ENCODE measurements around the gene MRPL2. TPM values are rescaled to one million over a fixed set of nuclear protein-coding genes. Genes with fewer than 3 reads are reported as not detected.

The MRPL2 gene
- total RNA-seq, 1 experiment from 2014 or later, result 110 TPM

DNA sequence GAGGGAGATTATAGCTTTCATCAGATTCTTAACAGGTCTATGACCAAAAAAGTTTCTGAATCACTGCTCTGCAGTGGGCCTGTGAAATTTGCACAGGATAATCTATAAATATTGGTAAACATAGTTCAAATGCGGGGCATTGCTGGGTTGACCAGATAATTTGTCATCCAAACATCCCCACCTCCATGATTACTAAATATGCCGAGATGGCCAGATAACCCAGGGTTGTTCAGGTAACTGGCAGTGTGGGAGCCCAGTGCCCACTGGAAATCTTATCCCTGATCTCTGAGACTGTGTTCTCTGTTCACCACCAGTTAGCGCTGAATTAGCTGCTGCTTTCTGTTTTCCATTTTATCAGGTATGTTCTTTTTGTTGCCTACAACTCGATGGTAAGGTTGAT lies 38.3 kb upstream of the MRPL2 start:
- Histone ChIP-seq H4K20me1 (ENCODE audit: insufficient read depth) (no peaks in the 10 kb centered on the region), H3K4me3 (peak overlapping the region; percentile 40; the same call in 1 of the 2 replicates), H3F3A (ENCODE audit: insufficient read depth, low read depth) (peaks cover 34% of the 10 kb centered on the region), H3K27me3 (ENCODE audit: insufficient read depth, low read depth) (no peaks in the 10 kb centered on the region), H3K79me2 (ENCODE audit: low read depth) (peaks cover 68% of the 10 kb centered on the region), H2AFZ (no peak overlapping the region), H3K4me1 (replicated peaks; ENCODE audit: insufficient read depth) (peaks cover 51% of the 10 kb centered on the region), H3K36me3 (ENCODE audit: low read depth) (no peaks in the 10 kb centered on the region), H3K4me2 (peak overlapping the region; percentile 80), H3K9me2 (ENCODE audit: insufficient read depth) (no peaks in the 10 kb centered on the region), H3K27ac (peak overlapping the region; percentile 89), H3K9me3 (ENCODE audit: insufficient read depth, low read depth) (no peaks in the 10 kb centered on the region)
- ChIA-PET POLR2A (ENCODE audit: unreplicated experiment) (interaction anchor here (1.1 kb wide), 1 partner anchor 21 kb away, joined by 5 read pairs; no protein-coding TSS in a partner anchor), CTCF (interaction anchor here (0.8 kb wide), 1 partner anchor 118 kb away, joined by 16 read pairs; the partner anchor contains the start of gene PEX6)
- intact Hi-C loops (cut with micrococcal nuclease; ENCODE audit: unreplicated experiment), result loop anchor here (1.0 to 2.0 kb wide), 2 partner anchors 21 to 168 kb away; partner anchors contain the start of genes CNPY3 and PTK7
- BruUV-seq (replicated peaks), result no TSS peak
- no peak for TF ChIP-seq EZH2 (IDR thresholded peaks at IDR 0.05; ENCODE audit: low read depth)
- TF ChIP-seq, protein P1, sequence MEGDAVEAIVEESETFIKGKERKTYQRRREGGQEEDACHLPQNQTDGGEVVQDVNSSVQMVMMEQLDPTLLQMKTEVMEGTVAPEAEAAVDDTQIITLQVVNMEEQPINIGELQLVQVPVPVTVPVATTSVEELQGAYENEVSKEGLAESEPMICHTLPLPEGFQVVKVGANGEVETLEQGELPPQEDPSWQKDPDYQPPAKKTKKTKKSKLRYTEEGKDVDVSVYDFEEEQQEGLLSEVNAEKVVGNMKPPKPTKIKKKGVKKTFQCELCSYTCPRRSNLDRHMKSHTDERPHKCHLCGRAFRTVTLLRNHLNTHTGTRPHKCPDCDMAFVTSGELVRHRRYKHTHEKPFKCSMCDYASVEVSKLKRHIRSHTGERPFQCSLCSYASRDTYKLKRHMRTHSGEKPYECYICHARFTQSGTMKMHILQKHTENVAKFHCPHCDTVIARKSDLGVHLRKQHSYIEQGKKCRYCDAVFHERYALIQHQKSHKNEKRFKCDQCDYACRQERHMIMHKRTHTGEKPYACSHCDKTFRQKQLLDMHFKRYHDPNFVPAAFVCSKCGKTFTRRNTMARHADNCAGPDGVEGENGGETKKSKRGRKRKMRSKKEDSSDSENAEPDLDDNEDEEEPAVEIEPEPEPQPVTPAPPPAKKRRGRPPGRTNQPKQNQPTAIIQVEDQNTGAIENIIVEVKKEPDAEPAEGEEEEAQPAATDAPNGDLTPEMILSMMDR (conservative IDR thresholded peaks at IDR 0.05), result no peak
- peak in 1 of 2 experiments; percentile 70 for DNase-seq

- Histone ChIP-seq H3K4me3 (peak overlapping the region; percentile 40; the same call in 1 of the 2 replicates), H2AFZ (peak overlapping the region; percentile 34; the same call in 1 of the 2 replicates), H4K20me1 (ENCODE audit: insufficient read depth) (no peaks in the 10 kb centered on the region), H3K36me3 (ENCODE audit: low read depth) (no peaks in the 10 kb centered on the region), H3K27ac (peak overlapping the region; percentile 89), H3K79me2 (ENCODE audit: low read depth) (peaks cover 68% of the 10 kb centered on the region), H3K9me2 (ENCODE audit: insufficient read depth) (no peaks in the 10 kb centered on the region), H3K27me3 (ENCODE audit: insufficient read depth, low read depth) (no peaks in the 10 kb centered on the region), H3K4me1 (replicated peaks; ENCODE audit: insufficient read depth) (peaks cover 55% of the 10 kb centered on the region), H3F3A (ENCODE audit: insufficient read depth, low read depth) (peaks cover 34% of the 10 kb centered on the region), H3K4me2 (peak overlapping the region; percentile 80), H3K9me3 (ENCODE audit: insufficient read depth, low read depth) (no peaks in the 10 kb centered on the region)
- intact Hi-C loops (cut with micrococcal nuclease; ENCODE audit: unreplicated experiment), result loop anchor here (1.0 to 2.0 kb wide), 2 partner anchors 20 to 168 kb away; partner anchors contain the start of genes CNPY3 and PTK7
- TF ChIP-seq, protein P1 (conservative IDR thresholded peaks at IDR 0.05), result no peak
- TF ChIP-seq EZH2 (IDR thresholded peaks at IDR 0.05; ENCODE audit: low read depth), result no peak
- ChIA-PET POLR2A (ENCODE audit: unreplicated experiment) (interaction anchor here (0.7 to 1.1 kb wide), 2 partner anchors 20 to 167 kb away, joined by 3 to 5 read pairs; partner anchors contain the start of gene CNPY3), CTCF (no interaction called here)
- BruUV-seq (replicated peaks), result no TSS peak
- no peak for DNase-seq
Measured at GRCh38 chr6:43097098-43097489, 37.9 kb upstream of the MRPL2 start.

DNA sequence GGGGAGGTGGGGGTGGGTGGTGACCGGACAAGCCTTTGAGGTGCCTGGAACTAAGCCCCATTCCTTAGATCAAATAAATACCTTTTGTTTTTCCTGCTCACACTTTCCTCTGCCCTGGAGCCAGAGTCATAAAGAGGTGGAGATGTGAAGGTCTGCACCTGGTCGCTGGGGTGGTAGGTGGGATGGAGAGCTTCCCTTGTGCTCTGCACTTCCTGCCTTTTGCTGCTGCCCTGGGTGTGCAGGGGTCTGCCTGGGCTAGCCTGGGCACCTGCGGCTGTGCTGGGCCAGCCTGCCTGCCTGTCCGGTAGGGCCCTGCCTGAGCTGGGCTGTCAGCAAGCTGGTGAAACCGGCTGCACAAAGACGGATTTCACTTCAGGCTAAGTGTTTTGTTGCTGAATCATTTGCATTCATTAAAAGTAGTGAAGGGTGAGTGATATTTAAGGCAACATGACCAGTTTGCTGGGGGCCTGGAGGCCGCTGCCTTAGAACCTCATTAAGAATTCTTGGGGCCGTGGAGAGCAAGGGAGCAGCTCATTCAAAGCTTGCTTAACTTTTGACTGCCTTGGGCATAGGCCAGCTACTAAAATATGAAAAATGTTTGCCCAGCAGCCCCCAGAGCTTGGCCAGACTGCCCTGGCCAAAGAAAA lies 37.3 kb upstream of the MRPL2 start:
- peak overlapping the region; percentile 47; the same call in 1 of the 2 replicates for H3K4me3 ChIP-seq
- TF ChIP-seq EZH2 (IDR thresholded peaks at IDR 0.05; ENCODE audit: low read depth), result no peak
- TF ChIP-seq, protein P1 (conservative IDR thresholded peaks at IDR 0.05), result no peak; the same call in 1 of the 2 replicates

More for the DNA sequence above, 37.3 kb upstream of the MRPL2 start:
- Histone ChIP-seq H3K9me2 (ENCODE audit: insufficient read depth) (no peaks in the 10 kb centered on the region), H3K9me3 (ENCODE audit: insufficient read depth, low read depth) (no peaks in the 10 kb centered on the region), H3K4me1 (replicated peaks; ENCODE audit: insufficient read depth) (peaks cover 60% of the 10 kb centered on the region), H4K20me1 (ENCODE audit: insufficient read depth) (no peaks in the 10 kb centered on the region), H3F3A (ENCODE audit: insufficient read depth, low read depth) (peaks cover 34% of the 10 kb centered on the region), H3K27ac (peak overlapping the region; percentile 89), H3K36me3 (ENCODE audit: low read depth) (no peaks in the 10 kb centered on the region), H3K79me2 (ENCODE audit: low read depth) (peaks cover 68% of the 10 kb centered on the region), H2AFZ (peak overlapping the region; percentile 34; the same call in 1 of the 2 replicates), H3K27me3 (ENCODE audit: insufficient read depth, low read depth) (no peaks in the 10 kb centered on the region), H3K4me2 (peak overlapping the region; percentile 80)
- POLR2A ChIA-PET (ENCODE audit: unreplicated experiment), result interaction anchor here (0.5 to 1.1 kb wide), 3 partner anchors 20 to 482 kb away, joined by 3 to 5 read pairs (median 3); partner anchors contain the start of gene CNPY3
- intact Hi-C loops (cut with micrococcal nuclease; ENCODE audit: unreplicated experiment), result loop anchor here (1.0 to 2.0 kb wide), 2 partner anchors 20 to 167 kb away; partner anchors contain the start of genes CNPY3 and PTK7
- CTCF ChIA-PET, result no interaction called here
- BruUV-seq (replicated peaks), result no TSS peak
- DNase-seq, result peak; percentile 89 to 98

All from PC-9 (cell line).